OCI-M2 (cell line): ENCODE measurements around the gene ROR1.

Experiments
- DNase-seq: peaks from one replicate; lab custom pipeline; 2025; ENCODE audit not compliant: unreplicated experiment; lab: John Stamatoyannopoulos, UW

The ROR1 gene

GRCh38 chr1:64046891-64047290 is 273.1 kb downstream of the ROR1 start:
- DNase-seq: no peak

GRCh38 chr1:64047549-64047996 is 273.8 kb downstream of the ROR1 start:
- DNase-seq: no peak

DNA sequence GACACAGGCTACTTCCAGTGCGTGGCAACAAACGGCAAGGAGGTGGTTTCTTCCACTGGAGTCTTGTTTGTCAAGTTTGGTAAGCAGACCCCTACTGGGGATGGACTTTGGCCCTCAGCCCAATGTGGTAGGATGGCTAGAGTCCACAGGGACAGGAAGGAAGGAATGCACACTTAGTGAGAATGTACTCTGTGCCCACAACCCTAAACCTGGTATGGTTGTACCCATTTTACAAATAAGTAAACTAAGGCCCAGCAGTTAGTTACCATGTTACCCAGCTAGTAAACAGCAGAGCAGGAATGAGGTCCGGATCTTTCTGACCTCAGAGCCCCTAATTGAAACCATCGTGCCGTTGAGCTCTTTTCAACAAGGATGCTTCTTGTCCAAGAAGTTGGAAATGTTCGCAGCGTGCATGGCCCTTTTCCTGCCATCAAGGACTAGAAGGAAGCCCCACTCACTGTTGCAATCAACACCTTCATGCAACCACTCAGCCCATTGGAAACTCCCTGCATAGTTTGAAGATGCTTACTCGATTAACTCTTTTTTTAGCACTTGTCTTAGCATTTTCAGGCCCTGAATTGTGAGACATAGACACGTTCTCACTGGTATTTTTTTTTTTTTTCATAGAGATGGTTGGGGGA is 276.2 kb downstream of the ROR1 start:
- no peak for DNase-seq

- no peak for DNase-seq
These were observed 276.8 kb downstream of the ROR1 start for GRCh38 chr1:64050601-64051000.

GRCh38 chr1:64051796-64052195 is 278.0 kb downstream of the ROR1 start:
- DNase-seq: no peak

DNA sequence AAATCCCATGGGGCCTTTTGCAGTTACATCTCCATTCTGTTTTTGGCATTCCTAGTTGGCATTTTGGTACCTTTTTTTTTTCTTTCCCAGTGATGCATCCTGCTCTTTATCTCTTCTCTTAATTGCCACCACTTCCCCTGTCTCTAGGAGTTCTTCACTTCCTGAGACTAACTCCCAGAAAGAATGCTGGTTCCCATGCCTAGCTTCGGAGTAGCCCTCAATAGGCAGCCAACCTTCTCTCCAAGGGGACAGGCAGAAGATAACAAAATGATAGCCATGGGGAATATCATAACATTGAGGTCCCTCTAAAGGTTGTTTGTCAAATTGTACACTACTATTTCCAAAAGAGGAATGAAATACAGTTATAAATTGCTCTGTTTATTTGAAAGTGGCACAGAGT is 279.0 kb downstream of the ROR1 start:
- DNase-seq: no peak

- no peak for DNase-seq
These were observed 281.5 kb downstream of the ROR1 start for GRCh38 chr1:64055310-64055709.

DNA sequence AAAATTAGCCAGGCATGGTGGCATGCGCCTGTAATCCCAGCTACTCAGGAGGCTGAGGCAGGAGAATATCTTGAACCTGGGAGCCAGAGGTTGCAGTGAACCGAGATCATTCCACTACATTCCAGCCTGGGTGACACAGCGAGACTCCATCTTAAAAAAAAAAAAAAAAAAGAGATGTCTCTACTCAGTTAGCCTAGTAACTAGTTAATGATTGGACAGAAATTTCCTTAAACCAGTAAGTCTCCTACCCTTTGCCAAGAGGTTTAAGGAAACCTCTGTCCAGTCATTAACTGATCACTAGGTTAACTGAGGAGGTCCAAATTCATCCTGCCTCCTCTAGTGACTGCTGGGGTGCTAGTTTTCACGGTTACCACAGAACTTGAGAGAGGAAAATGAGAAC is 285.7 kb downstream of the ROR1 start:
- no peak for DNase-seq

GRCh38 chr1:64060611-64061302 is 286.9 kb downstream of the ROR1 start:
- DNase-seq: no peak

- DNase-seq: no peak
These were observed 287.8 kb downstream of the ROR1 start for GRCh38 chr1:64061430-64062104.

- no peak for DNase-seq
These were observed 288.7 kb downstream of the ROR1 start for GRCh38 chr1:64062529-64062928.

DNA sequence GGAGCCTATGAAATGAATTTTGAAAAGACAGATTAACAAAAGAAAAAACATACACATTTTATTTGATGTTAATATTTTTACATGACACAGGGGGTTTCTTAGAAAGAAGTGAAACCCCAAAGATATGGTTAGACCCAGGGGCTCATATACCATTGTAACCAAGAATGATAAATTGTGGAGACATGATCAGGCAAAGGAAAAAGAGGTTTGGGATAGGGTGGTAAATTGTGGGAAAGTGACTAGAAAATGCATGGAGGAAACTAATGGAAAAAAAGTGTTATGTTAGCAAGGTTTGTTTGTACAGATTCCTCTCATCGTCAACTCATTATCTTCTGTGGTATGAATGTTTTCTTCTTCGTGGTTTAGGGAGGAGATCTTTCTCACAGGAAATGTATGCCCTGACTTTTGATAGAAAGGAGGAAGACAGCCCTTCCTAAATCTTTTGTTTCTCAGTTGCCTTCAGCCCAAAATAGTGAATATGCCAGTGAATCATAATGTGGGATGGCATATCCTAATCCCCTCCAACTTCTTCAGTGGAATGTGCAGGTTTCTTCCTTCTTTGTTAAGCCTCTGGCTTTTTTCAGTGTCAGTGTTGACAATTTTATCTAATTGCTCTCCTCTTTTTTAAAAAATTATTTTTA is 289.2 kb downstream of the ROR1 start:
- DNase-seq: no peak

DNA sequence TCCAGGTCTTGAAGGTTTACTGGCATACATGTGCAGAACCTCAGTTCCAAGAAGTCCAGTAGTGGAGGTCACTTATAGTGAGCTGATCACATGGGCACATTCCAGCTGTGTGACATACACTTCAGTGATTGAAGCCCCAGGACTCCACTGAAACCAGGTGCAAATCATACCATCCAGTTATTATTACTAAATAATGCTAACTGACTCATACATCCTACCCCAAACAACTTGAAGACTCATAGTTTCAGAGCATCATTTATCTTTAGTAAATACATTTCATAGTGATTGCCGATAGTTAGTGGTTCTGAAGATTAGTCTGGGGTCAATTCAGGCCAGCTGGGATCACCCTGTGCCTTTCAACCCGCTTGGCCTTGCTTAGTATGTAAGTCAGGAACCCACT is 291.8 kb downstream of the ROR1 start:
- no peak for DNase-seq

GRCh38 chr1:64072089-64072793 is 298.4 kb downstream of the ROR1 start:
- no peak for DNase-seq

- no peak for DNase-seq
These were observed 299.9 kb downstream of the ROR1 start for GRCh38 chr1:64073705-64074104.

DNA sequence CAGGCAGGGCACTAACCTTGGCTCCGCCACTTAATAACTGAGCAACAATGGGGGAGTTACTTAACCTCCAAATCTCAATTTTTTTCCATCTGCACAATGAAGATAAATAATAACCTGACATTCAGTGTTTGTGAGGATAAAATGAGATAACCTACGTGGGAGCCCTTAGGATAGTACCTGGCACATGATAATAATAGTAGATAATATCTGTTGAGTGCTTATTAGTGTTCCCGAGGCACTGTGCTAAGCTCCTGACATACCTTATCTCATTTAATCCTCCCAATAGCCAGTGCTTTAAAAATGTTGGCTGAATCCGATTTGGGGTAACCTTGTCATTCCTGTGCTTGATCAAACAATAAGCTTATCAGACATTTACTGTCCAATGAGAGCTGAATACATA is 300.9 kb downstream of the ROR1 start:
- DNase-seq: no peak

GRCh38 chr1:64077281-64077940 is 303.6 kb downstream of the ROR1 start:
- no peak for DNase-seq

GRCh38 chr1:64080941-64081562 is 307.2 kb downstream of the ROR1 start:
- DNase-seq: no peak

DNA sequence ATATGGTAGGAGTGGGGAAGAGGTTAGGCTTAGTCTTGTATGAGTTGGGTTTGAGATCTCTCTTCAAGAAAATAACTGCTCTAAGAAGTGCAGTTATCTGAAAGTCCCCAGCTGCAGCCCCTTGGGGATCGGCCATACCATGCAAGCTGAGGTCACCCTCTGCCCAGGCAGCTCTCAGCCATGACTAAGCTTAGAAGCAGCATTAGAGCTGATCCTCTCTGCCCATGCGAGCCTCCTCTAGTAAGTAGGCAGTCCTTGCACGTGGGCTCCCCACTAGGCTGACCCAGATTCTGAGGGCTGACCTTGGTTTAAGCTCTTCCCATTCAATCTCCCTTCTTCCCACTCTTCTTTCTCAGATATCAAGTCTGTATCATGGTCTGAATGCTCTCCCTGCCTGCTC is 308.6 kb downstream of the ROR1 start:
- DNase-seq: no peak

- DNase-seq: no peak
These were observed 310.6 kb downstream of the ROR1 start for GRCh38 chr1:64084451-64084850.
